IMR-90 (cell line): Measurements from ENCODE around the gene TNS1. TPM values are rescaled to one million over a fixed set of nuclear protein-coding genes. Genes with fewer than 3 reads are reported as not detected.

Source experiments
- ATAC-seq: fragments of 200-7000 bp; cut with Tn5 transposase; 2 replicates; pipeline ENCODE4 v1.9.1; 2020; ENCODE audit warnings: low read depth, mild to moderate bottlenecking, moderate library complexity
- BruUV-seq: library from RNA; stranded (reverse); fragments of 400-500 nt; replicated peaks from 2 replicates; lab custom pipeline; 2021; lab: Mats Ljungman, UMichigan
- CTCF ChIA-PET: fragments of 300-600 bp; formaldehyde crosslinking; extraction: SDS; loops from one replicate; lab custom pipeline; 2021; ENCODE audit warnings: antibody characterized with exemption; lab: Yijun Ruan, JAX
- POLR2A ChIA-PET: fragments of 300-600 bp; sonication (Branson Sonifier 250); formaldehyde crosslinking; loops from one replicate; lab custom pipeline; 2022; ENCODE audit warnings: antibody characterized with exemption; ENCODE audit not compliant: unreplicated experiment; lab: Charles Lee
- DNase-seq: peaks from one replicate; pipeline ENCODE4 v3.0.0; 2013
- H2AFZ ChIP-seq: replicated peaks from 2 replicates; pipeline ENCODE3; 2013; ENCODE audit warnings: low read length, mild to moderate bottlenecking; ENCODE audit not compliant: poor library complexity
- H2AK5ac ChIP-seq: 2 replicates; pipeline ENCODE4 v1.6.1; 2013; ENCODE audit warnings: low read depth, low read length, inconsistent platforms
- H2AK9ac ChIP-seq: replicated peaks from 2 replicates; pipeline ENCODE3; 2013; ENCODE audit warnings: mild to moderate bottlenecking, low read depth, low read length, moderate library complexity; ENCODE audit not compliant: poor library complexity
- H2BK120ac ChIP-seq: 2 replicates; pipeline ENCODE4 v1.6.1; 2013; ENCODE audit warnings: low read depth, low read length, inconsistent platforms
- H2BK15ac ChIP-seq: 3 replicates; pipeline ENCODE4 v1.6.1; 2013; ENCODE audit warnings: low read depth, low read length, inconsistent platforms
- H2BK20ac ChIP-seq: 2 replicates; pipeline ENCODE4 v1.6.1; 2013; ENCODE audit warnings: low read depth, mild to moderate bottlenecking, inconsistent platforms, low read length, moderate library complexity
- H2BK5ac ChIP-seq: 2 replicates; pipeline ENCODE4 v1.6.1; 2013; ENCODE audit warnings: mild to moderate bottlenecking, low read depth, low read length, inconsistent platforms; ENCODE audit not compliant: poor library complexity, severe bottlenecking
- H3K14ac ChIP-seq: replicated peaks from 2 replicates; pipeline ENCODE4 v1.6.1; 2013; ENCODE audit warnings: low read depth, low read length, inconsistent platforms
- H3K18ac ChIP-seq: 2 replicates; pipeline ENCODE4 v1.6.1; 2013; ENCODE audit warnings: low read depth, low read length, control low read depth
- H3K23ac ChIP-seq: 2 replicates; pipeline ENCODE4 v1.6.1; 2013; ENCODE audit warnings: low read depth, low read length, inconsistent platforms
- H3K27ac ChIP-seq: 2 replicates; pipeline ENCODE4 v1.5.1; 2013; ENCODE audit warnings: mild to moderate bottlenecking, control low read depth, low read length; ENCODE audit not compliant: insufficient read depth
- H3K27me3 ChIP-seq: 2 replicates; pipeline ENCODE4 v1.6.1; 2013; ENCODE audit warnings: low read length; ENCODE audit not compliant: control insufficient read depth, insufficient read depth
- H3K36me3 ChIP-seq: 2 replicates; pipeline ENCODE4 v1.6.1; 2013; ENCODE audit warnings: low read length, mixed read lengths; ENCODE audit not compliant: control insufficient read depth, insufficient read depth
- H3K4ac ChIP-seq: 2 replicates; pipeline ENCODE4 v1.6.1; 2013; ENCODE audit warnings: low read depth, low read length, inconsistent platforms
- H3K4me1 ChIP-seq: 2 replicates; pipeline ENCODE4 v1.6.1; 2013; ENCODE audit warnings: low read length, mixed read lengths; ENCODE audit not compliant: control insufficient read depth, insufficient read depth
- H3K4me2 ChIP-seq: 2 replicates; pipeline ENCODE4 v1.6.1; 2013; ENCODE audit warnings: low read depth, mild to moderate bottlenecking, control low read depth, low read length, moderate library complexity
- H3K4me3 ChIP-seq: 2 replicates; pipeline ENCODE4 v1.5.1; 2013; ENCODE audit warnings: low read depth, mild to moderate bottlenecking, control low read depth, low read length, moderate library complexity; ENCODE audit not compliant: insufficient read depth
- H3K56ac ChIP-seq: 2 replicates; pipeline ENCODE4 v1.6.1; 2013; ENCODE audit warnings: low read length, inconsistent platforms; ENCODE audit not compliant: insufficient read depth; ENCODE audit errors: extremely low read depth
- H3K79me1 ChIP-seq, 2 experiments: 2 replicates each; pipeline ENCODE4 v1.6.1; 2013; ENCODE audit warnings: low read length in 2 of 2, inconsistent platforms in 1 of 2, low read depth in 1 of 2
- H3K9ac ChIP-seq: 2 replicates; pipeline ENCODE4 v1.6.1; 2013; ENCODE audit warnings: low read depth, low read length, control low read depth
- H3K9me1 ChIP-seq: 2 replicates; pipeline ENCODE4 v1.6.1; 2013; ENCODE audit warnings: low read length, inconsistent platforms; ENCODE audit not compliant: insufficient read depth
- H3K9me3 ChIP-seq: 2 replicates; pipeline ENCODE4 v1.6.1; 2013; ENCODE audit warnings: low read length; ENCODE audit not compliant: control insufficient read depth, insufficient read depth
- H4K20me1 ChIP-seq: 2 replicates; pipeline ENCODE4 v1.6.1; 2013; ENCODE audit warnings: low read length, inconsistent platforms; ENCODE audit not compliant: insufficient read depth
- H4K5ac ChIP-seq: 2 replicates; pipeline ENCODE4 v1.6.1; 2013; ENCODE audit warnings: mild to moderate bottlenecking, low read depth, low read length, control low read depth
- H4K8ac ChIP-seq, 2 experiments: 2 replicates each; pipeline ENCODE4 v1.6.1; 2013; ENCODE audit warnings: low read depth in 2 of 2, low read length in 2 of 2, control low read depth in 1 of 2, inconsistent platforms in 1 of 2
- H4K91ac ChIP-seq: 2 replicates; pipeline ENCODE4 v1.6.1; 2013; ENCODE audit warnings: low read depth, low read length, inconsistent platforms; ENCODE audit not compliant: insufficient read depth
- FOS ChIP-seq: fragments of 150-350 bp; IDR thresholded peaks from 2 replicates; pipeline ENCODE4 v1.6.1; 2016; ENCODE audit warnings: low read depth, low read length
- MXI1 ChIP-seq: IDR thresholded peaks from 2 replicates; pipeline ENCODE4 v1.6.1; 2012; ENCODE audit warnings: low read depth, mild to moderate bottlenecking, low read length, moderate library complexity, borderline replicate concordance
- POLR2A ChIP-seq: IDR thresholded peaks from 2 replicates; pipeline ENCODE4 v1.6.1; 2012; ENCODE audit warnings: mild to moderate bottlenecking, low read depth, low read length
- SMC3 ChIP-seq: fragments of 150-350 bp; IDR thresholded peaks from 2 replicates; pipeline ENCODE4 v1.6.1; 2016; ENCODE audit warnings: low read depth, mild to moderate bottlenecking, antibody characterized with exemption, low read length, moderate library complexity
- WGBS, 2 experiments: methylation state at CpG; one replicate each; pipeline versions ENCODE4 v1.1.5 to v1.1.7; 2013; ENCODE audit warnings: missing lambda C conversion rate in 2 of 2; ENCODE audit not compliant: insufficient read length in 1 of 2; ENCODE audit errors: extremely low coverage in 2 of 2; 5-methylcytosine and 5-hydroxymethylcytosine counted together
- dilution Hi-C: fragments of 300-500 bp; cut with HindIII; formaldehyde crosslinking; loops from one replicate; pipeline ENCODE4 v1.14.3; 2018; ENCODE audit warnings: low sequenced_read_pairs; ENCODE audit not compliant: unreplicated experiment
- in situ Hi-C: fragments of 300-500 bp; cut with MboI; formaldehyde crosslinking; loops from 3 replicates; pipeline ENCODE4 v1.14.3; 2019; ENCODE audit warnings: low sequenced_read_pairs, inconsistent platforms, mixed read lengths
- intact Hi-C: fragments of 100-400 bp; cut with micrococcal nuclease; formaldehyde crosslinking; loops from 2 replicates; pipeline ENCODE4 v1.10.0; 2022
- polyA plus RNA-seq, 3 experiments: library from polyadenylated mRNA; depleted of rRNA; stranded (reverse); fragments of >200 nt; gene quantifications; 2 replicates each; pipeline ENCODE4 v1.2.3, GENCODE V29; 2012; ENCODE audit warnings: low replicate concordance in 1 of 3
- total RNA-seq: library from RNA; depleted of rRNA; stranded (reverse); fragments of >200 nt; gene quantifications from 2 replicates; pipeline ENCODE4 v1.2.3, GENCODE V29; 2012

TNS1 gene
- total and polyA plus RNA-seq, 2 of the 4 experiments (the other 2 are of a cell fraction): 41.1 to 45.2 TPM

DNA sequence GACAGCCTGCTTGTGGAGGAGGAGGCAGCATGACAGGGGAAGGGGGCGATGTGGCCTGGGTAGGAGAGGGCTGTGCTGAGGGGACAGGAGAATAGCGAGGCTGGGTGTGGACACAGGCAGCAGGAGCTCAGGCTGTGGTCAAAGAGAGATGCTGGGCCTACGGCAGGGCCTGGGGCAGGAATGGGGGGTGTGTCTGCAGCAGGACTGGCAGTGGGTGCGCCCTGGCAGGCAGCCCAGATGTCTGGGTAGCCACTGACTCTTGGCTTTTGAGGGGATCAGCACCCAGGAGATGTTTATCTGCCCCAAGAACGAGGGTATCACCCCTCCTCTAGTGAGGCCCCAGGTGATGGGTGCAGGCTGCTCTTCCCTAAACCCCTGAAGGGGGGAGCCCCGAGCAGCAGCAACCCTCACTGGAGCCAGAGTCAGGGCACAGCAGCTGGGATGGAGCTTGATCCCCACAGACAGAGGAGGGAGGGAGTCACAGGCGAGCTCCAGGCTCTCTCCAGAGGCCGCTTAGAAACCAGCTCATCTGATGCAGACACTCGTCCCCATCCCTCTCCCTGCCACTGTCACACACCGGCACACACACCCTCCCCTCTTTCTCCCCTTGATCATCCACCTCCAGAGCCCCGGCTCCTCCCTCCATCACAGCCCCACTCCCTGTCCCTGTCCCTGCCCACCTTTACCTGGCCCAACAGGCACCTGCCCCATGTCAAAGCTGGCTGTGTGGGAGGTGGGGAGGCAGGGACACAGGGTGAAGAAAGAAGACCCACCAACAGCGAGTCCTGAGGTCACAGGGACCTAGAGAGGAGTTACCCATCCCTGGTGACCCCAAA lies 29.8 kb upstream of the TNS1 start (continued):
- TF ChIP-seq SMC3: no peak

DNA sequence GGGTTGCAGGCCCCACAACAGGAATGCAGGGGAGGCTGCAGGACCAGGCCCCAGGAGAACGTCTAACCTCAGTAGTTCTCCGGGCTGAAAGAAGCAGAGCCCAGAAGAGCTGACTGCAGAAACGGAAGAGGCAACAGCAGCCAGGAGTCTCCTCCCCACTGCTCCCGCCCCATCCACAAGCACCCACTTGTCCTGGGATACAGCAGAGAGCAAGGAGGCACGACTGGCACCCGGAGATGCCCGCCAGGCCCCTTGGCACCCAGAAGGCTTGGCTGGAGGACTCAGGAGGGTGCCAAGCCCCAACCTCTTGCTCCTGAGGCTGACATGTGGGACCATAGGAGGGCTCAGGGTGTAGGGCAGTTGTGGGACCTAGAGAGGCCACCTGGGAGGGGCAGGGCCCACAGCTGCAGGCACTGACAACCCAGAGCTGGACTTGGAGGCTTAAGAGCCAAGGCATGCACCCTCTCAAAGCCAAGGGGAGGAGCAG lies 29.0 kb upstream of the TNS1 start:
- Histone ChIP-seq H3K23ac (no peak overlapping the region), H3K4me1 (peaks cover 6% of the 10 kb centered on the region; the same call in 1 of the 2 replicates), H3K56ac (no peak overlapping the region), H3K9ac (no peak overlapping the region), H3K36me3 (no peaks in the 10 kb centered on the region), H4K5ac (no peak overlapping the region), H3K9me3 (no peaks in the 10 kb centered on the region), H4K20me1 (no peaks in the 10 kb centered on the region; the same call in 1 of the 2 replicates), H3K27me3 (peaks cover 46% of the 10 kb centered on the region), H3K4me2 (no peak overlapping the region), H2BK20ac (no peak overlapping the region), H3K9me1 (peaks cover 8% of the 10 kb centered on the region), H4K91ac (no peak overlapping the region), H2BK15ac (no peak overlapping the region), H3K4me3 (no peak overlapping the region), H2AK9ac (no peak overlapping the region), H2AFZ (no peak overlapping the region), H3K4ac (no peak overlapping the region), H2BK120ac (no peak overlapping the region), H2AK5ac (peak overlapping the region; percentile 17; the same call in 1 of the 2 replicates), H4K8ac (no peak overlapping the region), H2BK5ac (no peak overlapping the region), H3K27ac (no peak overlapping the region), H3K18ac (no peak overlapping the region), H3K79me1 (no peaks in the 10 kb centered on the region), H3K14ac (no peak overlapping the region)
- DNase-seq (no peak), ATAC-seq (no peak)
- ChIA-PET CTCF (interaction anchor here (1.6 kb wide), 1 partner anchor 246 kb away, joined by 6 read pairs; no protein-coding TSS in a partner anchor), POLR2A (no interaction called here)
- in situ Hi-C loops: loop anchor here (10.0 kb wide), 1 partner anchor 237 kb away; no protein-coding TSS in a partner anchor
- intact Hi-C loops: no loop called here
- no TSS peak for BruUV-seq
- 90% methylated on average over 2 of the region's 7 CpGs; no CpG with 5 or more reads in 1 of the 2 experiments for WGBS, 2 experiments
- dilution Hi-C loops: no loop called here
- TF ChIP-seq POLR2A (no peak), FOS (no peak), MXI1 (no peak)
